A549 (cell line): ENCODE data around the gene MIS18BP1. TPM values are rescaled to one million over a fixed set of nuclear protein-coding genes. Genes with fewer than 3 reads are reported as not detected.

Experiments used
- ATAC-seq, 2 experiments: fragments of 200-7000 bp in 1 of 2; fragments of >200 bp in 1 of 2; cut with Nextera tagmentation in 1 of 2; cut with Tn5 transposase in 1 of 2; 3 replicates each; pipeline versions ENCODE4 v1.8.0 to v1.9.1; 2018 to 2020; ENCODE audit warnings: mild to moderate bottlenecking in 1 of 2, moderate library complexity in 1 of 2
- CTCF ChIA-PET: fragments of 300-600 bp; sonication (Branson Sonifier 250); formaldehyde crosslinking; extraction: SDS; loops from one replicate; lab custom pipeline; 2021; ENCODE audit warnings: antibody characterized with exemption, inconsistent platforms; lab: Yijun Ruan, JAX
- POLR2A ChIA-PET: fragments of 350-600 bp; formaldehyde crosslinking; extraction: SDS; loops from one replicate; lab custom pipeline; 2021; ENCODE audit warnings: antibody characterized with exemption, inconsistent platforms; lab: Yijun Ruan, JAX
- DNase-seq, 2 experiments: peaks; one replicate each; pipeline versions ENCODE4 v3.0.0 to v3.0.0-alpha.2; 2011 to 2016; ENCODE audit warnings: low read depth in 1 of 2, low spot score in 1 of 2
- FAIRE-seq: peaks from 2 replicates; lab custom pipeline; 2011; peaks lifted over from hg19 to GRCh38; lab: Jason Lieb, UNC
- H3K27ac ChIP-seq, 2 experiments: fragments of >200 bp; sonication (Bioruptor Twin); formaldehyde crosslinking; 3 replicates each; pipeline ENCODE4 v1.5.1; 2016 to 2017
- H3K4me1 ChIP-seq: fragments of >200 bp; sonication (Bioruptor Twin); formaldehyde crosslinking; 3 replicates; pipeline ENCODE4 v1.6.1; 2016
- H3K4me2 ChIP-seq: fragments of >200 bp; sonication (Bioruptor Twin); formaldehyde crosslinking; 3 replicates; pipeline ENCODE4 v1.6.1; 2016
- H3K4me3 ChIP-seq: fragments of >200 bp; sonication (Bioruptor Twin); formaldehyde crosslinking; 3 replicates; pipeline ENCODE4 v1.5.1; 2016
- H3K9me3 ChIP-seq: fragments of >200 bp; sonication (Bioruptor Twin); formaldehyde crosslinking; 3 replicates; pipeline ENCODE4 v1.6.1; 2016
- BHLHE40 ChIP-seq: IDR thresholded peaks from 2 replicates; pipeline ENCODE4 v1.6.1; 2012; ENCODE audit warnings: low read depth, low read length, inconsistent platforms
- CTCF ChIP-seq: fragments of >200 bp; sonication (Bioruptor Twin); formaldehyde crosslinking; IDR thresholded peaks from 3 replicates; pipeline ENCODE4 v1.5.1; 2016
- FOXS1 ChIP-seq: fragments of 250-450 bp; sonication (Bioruptor Pico); IDR thresholded peaks from 2 replicates; pipeline ENCODE4 v1.5.0; 2020; ENCODE audit warnings: mild to moderate bottlenecking, moderate library complexity
- HDAC2 ChIP-seq: fragments of 200-600 bp; sonication (generic); IDR thresholded peaks from 2 replicates; pipeline ENCODE4 v1.6.1; 2016
- HOXB5 ChIP-seq: fragments of 250-450 bp; sonication (Bioruptor Pico); IDR thresholded peaks from 2 replicates; pipeline ENCODE4 v1.5.0; 2020; ENCODE audit warnings: mild to moderate bottlenecking, moderate library complexity
- JUNB ChIP-seq: fragments of >200 bp; sonication (Bioruptor Twin); formaldehyde crosslinking; IDR thresholded peaks from 2 replicates; pipeline ENCODE4 v1.6.1; 2016
- MAFK ChIP-seq: fragments of 450-650 bp; IDR thresholded peaks from 2 replicates; pipeline ENCODE4 v1.6.1; 2014; ENCODE audit not compliant: partially characterized antibody
- MYC ChIP-seq: IDR thresholded peaks from 2 replicates; pipeline ENCODE4 v1.6.1; 2012; ENCODE audit warnings: mild to moderate bottlenecking, inconsistent platforms, low read length, improper control_type of control experiment, borderline replicate concordance
- NPAS2 ChIP-seq: fragments of 250-450 bp; sonication (Bioruptor Pico); IDR thresholded peaks from 2 replicates; pipeline ENCODE4 v1.8.0; 2022; ENCODE audit warnings: mild to moderate bottlenecking, moderate library complexity, borderline replicate concordance
- PBX3 ChIP-seq: IDR thresholded peaks from 2 replicates; pipeline ENCODE4 v1.6.1; 2012
- SREBF2 ChIP-seq: fragments of 450-650 bp; IDR thresholded peaks from 2 replicates; pipeline ENCODE4 v1.6.1; 2014; ENCODE audit warnings: mild to moderate bottlenecking, moderate library complexity
- TFCP2L1 ChIP-seq: fragments of 250-450 bp; sonication (Bioruptor Pico); IDR thresholded peaks from 2 replicates; pipeline ENCODE4 v1.5.0; 2021; ENCODE audit warnings: mild to moderate bottlenecking
- TP53 ChIP-seq: fragments of 250-450 bp; sonication (Bioruptor Pico); IDR thresholded peaks from 2 replicates; pipeline ENCODE4 v1.5.0; 2021; ENCODE audit warnings: mild to moderate bottlenecking, moderate library complexity
- ZC3H11A ChIP-seq: fragments of 450-650 bp; IDR thresholded peaks from 2 replicates; pipeline ENCODE4 v1.6.1; 2014; ENCODE audit warnings: antibody characterized with exemption, mild to moderate bottlenecking
- ZFP36 ChIP-seq: fragments of 450-650 bp; IDR thresholded peaks from 2 replicates; pipeline ENCODE4 v1.6.1; 2014; ENCODE audit warnings: borderline replicate concordance; ENCODE audit not compliant: partially characterized antibody
- WGBS: methylation state at CpG from one replicate; pipeline ENCODE4 v1.1.6; 2017; ENCODE audit errors: missing lambda C conversion rate; 5-methylcytosine and 5-hydroxymethylcytosine counted together
- polyA plus RNA-seq, 4 experiments: library from polyadenylated mRNA; depleted of rRNA in 3 of 4; stranded (reverse); fragments of >200 nt; fragmentation: RNase III in 1 of 4; extraction: RNeasy Plus Mini Kit Qiagen cat#74134 plus additional on column Dnase treatment in 1 of 4; gene quantifications; 2 replicates in 3 of 4; 3 replicates in 1 of 4; pipeline ENCODE4 v1.2.3, GENCODE V29; 2011 to 2017
- TF ChIP-seq, protein P1 (sequence below): fragments of 250-450 bp; sonication (Bioruptor Pico); IDR thresholded peaks from 2 replicates; pipeline ENCODE4 v1.5.0; 2020; ENCODE audit warnings: low read depth, mild to moderate bottlenecking, moderate library complexity

The MIS18BP1 gene
- polyA plus RNA-seq, 2 of the 4 experiments (the other 2 are of a cell fraction) = 26.1 to 38.0 TPM

- TF ChIP-seq CTCF (no peak), HOXB5 (CRISPR knock-in tag) (no peak)
- TF ChIP-seq, all 56 proteins: peak for 0
These were observed 58.0 kb downstream of the MIS18BP1 start (continued) for GRCh38 chr14:45194964-45195363.

GRCh38 chr14:45185100-45185814 lies 67.7 kb downstream of the MIS18BP1 start:
- Histone ChIP-seq H3K4me1 (peaks cover 3% of the 10 kb centered on the region; the same call in 1 of the 3 replicates), H3K9me3 (no peaks in the 10 kb centered on the region), H3K4me2 (no peak overlapping the region), H3K4me3 (no peak overlapping the region), H3K27ac (no peak overlapping the region)
- DNase-seq (no peak), FAIRE-seq (peak; percentile 23), ATAC-seq (no peak)
- POLR2A ChIA-PET = no interaction called here
- 95% methylated on average over 2 of the region's 2 CpGs for WGBS
- CTCF ChIA-PET = no interaction called here
- TF ChIP-seq MAFK = peak; percentile 23
- TF ChIP-seq, protein P1, sequence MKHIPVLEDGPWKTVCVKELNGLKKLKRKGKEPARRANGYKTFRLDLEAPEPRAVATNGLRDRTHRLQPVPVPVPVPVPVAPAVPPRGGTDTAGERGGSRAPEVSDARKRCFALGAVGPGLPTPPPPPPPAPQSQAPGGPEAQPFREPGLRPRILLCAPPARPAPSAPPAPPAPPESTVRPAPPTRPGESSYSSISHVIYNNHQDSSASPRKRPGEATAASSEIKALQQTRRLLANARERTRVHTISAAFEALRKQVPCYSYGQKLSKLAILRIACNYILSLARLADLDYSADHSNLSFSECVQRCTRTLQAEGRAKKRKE (CRISPR knock-in tag) = no peak

- 61% methylated on average over 3 of the region's 3 CpGs for WGBS
- Histone ChIP-seq H3K4me1 (peaks cover 3% of the 10 kb centered on the region; the same call in 1 of the 3 replicates), H3K9me3 (no peaks in the 10 kb centered on the region), H3K27ac (no peak overlapping the region), H3K4me3 (no peak overlapping the region), H3K4me2 (no peak overlapping the region)
- CTCF ChIA-PET = interaction anchor here (1.0 kb wide), 1 partner anchor 12 kb away, joined by 3 read pairs; no protein-coding TSS in a partner anchor
- no peak for DNase-seq
- POLR2A ChIA-PET = no interaction called here
- no peak for FAIRE-seq
- TF ChIP-seq TFCP2L1 (CRISPR knock-in tag) (no peak), MAFK (no peak), TP53 (CRISPR knock-in tag) (no peak), SREBF2 (no peak), ZFP36 (no peak), PBX3 (no peak), MYC (no peak), ZC3H11A (no peak)
- TF ChIP-seq, all 56 proteins: peak for 0
- ATAC-seq = no peak
These were observed 71.2 kb downstream of the MIS18BP1 start for GRCh38 chr14:45181806-45182205.

DNA sequence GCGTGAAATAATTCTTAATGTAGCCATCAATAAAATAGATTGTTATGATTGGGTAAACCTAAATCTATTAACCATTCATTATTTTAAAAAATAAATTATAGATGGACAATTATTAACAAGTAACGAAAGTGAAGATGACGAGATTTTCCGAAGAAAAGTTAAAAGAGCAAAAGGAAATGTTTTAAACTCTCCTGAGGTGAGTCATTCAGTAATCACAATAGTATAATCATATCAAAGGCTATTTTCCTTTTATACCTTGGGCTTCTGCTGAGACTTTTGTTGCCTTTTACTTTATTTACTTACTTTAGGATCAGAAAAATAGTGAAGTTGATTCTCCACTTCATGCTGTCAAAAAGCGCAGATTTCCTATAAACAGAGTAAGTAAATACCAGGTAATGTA lies 71.7 kb downstream of the MIS18BP1 start:
- Histone ChIP-seq H3K4me1 (peaks cover 3% of the 10 kb centered on the region; the same call in 1 of the 3 replicates), H3K9me3 (no peaks in the 10 kb centered on the region), H3K4me3 (no peak overlapping the region)
- FAIRE-seq = no peak
- DNase-seq = no peak
- ATAC-seq = no peak
- TF ChIP-seq NPAS2 (no peak), CTCF (no peak), TP53 (CRISPR knock-in tag) (no peak), TFCP2L1 (CRISPR knock-in tag) (no peak), BHLHE40 (no peak), SREBF2 (no peak), MAFK (no peak), JUNB (no peak), FOXS1 (CRISPR knock-in tag) (no peak), HDAC2 (no peak)
- TF ChIP-seq, all 56 proteins: peak for 0
- no peak overlapping the region for H3K4me2 ChIP-seq
- ChIA-PET CTCF (interaction anchor here (1.0 kb wide), 1 partner anchor 12 kb away, joined by 3 read pairs; no protein-coding TSS in a partner anchor), POLR2A (no interaction called here)
- no peak overlapping the region for H3K27ac ChIP-seq
- 87% methylated on average over 5 of the region's 5 CpGs for WGBS
